ENCODE results near the gene MXD3.
"Not testable (repeated sequence)": the region's sequence is repeated elsewhere in the genome, so short reads cannot be mapped to it uniquely, and the experiment has no call there.

MXD3 gene

GRCh38 chr5:177260961-177261360 lies 50.7 kb downstream of the MXD3 start:
- DNase-seq = no peak

- DNase-seq = not testable (repeated sequence)
Measured at GRCh38 chr5:177258711-177259110, 53.0 kb downstream of the MXD3 start.

All from SHP77 treated with DMSO at 0.1 percent for 48 hours (cell line).